ENCODE measurements around the gene ZNF225.
"Not testable (repeated sequence)": the region's sequence is repeated elsewhere in the genome, so short reads cannot be mapped to it uniquely, and the experiment has no call there.

ZNF225 gene

GRCh38 chr19:44164673-44165512 lies 51.7 kb downstream of the ZNF225 start, which contains the start of gene ZNF226:
ZNF226 (plus strand) TSS chr19:44165100; CDS start chr19:44170081, 4,981 bp downstream.
- Histone ChIP-seq H3K4me1 (ENCODE audit: control insufficient read depth, insufficient read depth, low read length) (no peaks in the 10 kb centered on the region), H3K27me3 (ENCODE audit: control insufficient read depth, insufficient read depth, low read length) (no peaks in the 10 kb centered on the region), H3K9ac (ENCODE audit: low read depth, low read length) (peak within 1 kb of the TSS; percentile 86), H3K4me3 (ENCODE audit: low read depth, low read length) (peak within 1 kb of the TSS; percentile 85), H3K9me3 (ENCODE audit: control insufficient read depth, insufficient read depth, low read length) (no peaks in the 10 kb centered on the region), H3K36me3 (ENCODE audit: control insufficient read depth, insufficient read depth, low read length) (peaks cover 3% of the 10 kb centered on the region)

DNA sequence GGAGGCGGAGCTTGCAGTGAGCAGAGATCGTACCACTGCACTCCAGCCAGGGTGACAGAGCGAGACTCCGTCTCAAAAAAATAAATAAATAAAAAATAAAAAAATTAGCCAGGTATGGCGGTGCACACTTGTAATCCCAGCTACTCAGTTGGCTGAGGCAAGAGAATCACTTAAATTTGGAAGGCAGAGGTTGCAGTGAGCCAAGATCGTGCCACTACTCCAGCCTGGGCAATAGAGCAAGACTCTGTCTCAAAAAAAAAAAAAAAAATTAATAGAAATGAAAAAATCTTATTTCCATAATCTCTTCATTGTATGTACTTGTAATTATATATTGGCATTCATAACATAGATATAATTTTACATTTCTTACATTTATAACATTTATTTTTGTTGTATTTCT lies 57.5 kb downstream of the ZNF225 start:
- peaks cover 27% of the 10 kb centered on the region for H3K36me3 ChIP-seq (ENCODE audit: control insufficient read depth, insufficient read depth, low read length)
- not testable (repeated sequence) for H3K9me3 ChIP-seq (ENCODE audit: control insufficient read depth, insufficient read depth, low read length); H3K4me3 ChIP-seq (ENCODE audit: low read depth, low read length); H3K9ac ChIP-seq (ENCODE audit: low read depth, low read length); H3K4me1 ChIP-seq (ENCODE audit: control insufficient read depth, insufficient read depth, low read length); H3K27me3 ChIP-seq (ENCODE audit: control insufficient read depth, insufficient read depth, low read length)

DNA sequence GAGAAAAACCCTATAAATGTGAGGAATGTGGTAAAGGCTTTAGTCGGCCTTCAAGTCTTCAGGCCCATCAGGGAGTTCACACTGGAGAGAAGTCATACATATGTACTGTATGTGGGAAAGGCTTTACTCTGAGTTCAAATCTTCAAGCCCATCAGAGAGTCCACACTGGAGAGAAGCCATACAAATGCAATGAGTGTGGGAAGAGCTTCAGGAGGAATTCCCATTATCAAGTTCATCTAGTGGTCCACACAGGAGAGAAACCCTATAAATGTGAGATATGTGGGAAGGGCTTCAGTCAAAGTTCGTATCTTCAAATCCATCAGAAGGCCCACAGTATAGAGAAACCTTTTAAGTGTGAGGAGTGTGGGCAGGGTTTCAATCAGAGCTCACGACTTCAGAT lies 63.4 kb downstream of the ZNF225 start:
- Histone ChIP-seq H3K4me1 (ENCODE audit: control insufficient read depth, insufficient read depth, low read length) (no peaks in the 10 kb centered on the region), H3K27me3 (ENCODE audit: control insufficient read depth, insufficient read depth, low read length) (no peaks in the 10 kb centered on the region), H3K9ac (ENCODE audit: low read depth, low read length) (no peak overlapping the region), H3K36me3 (ENCODE audit: control insufficient read depth, insufficient read depth, low read length) (peaks cover 34% of the 10 kb centered on the region), H3K4me3 (ENCODE audit: low read depth, low read length) (no peak overlapping the region), H3K9me3 (ENCODE audit: control insufficient read depth, insufficient read depth, low read length) (peaks cover 9% of the 10 kb centered on the region)

GRCh38 chr19:44180968-44181367 lies 67.8 kb downstream of the ZNF225 start:
- peaks cover 12% of the 10 kb centered on the region for H3K36me3 ChIP-seq (ENCODE audit: control insufficient read depth, insufficient read depth, low read length)
- H3K9ac ChIP-seq (ENCODE audit: low read depth, low read length): no peak overlapping the region
- H3K27me3 ChIP-seq (ENCODE audit: control insufficient read depth, insufficient read depth, low read length): no peaks in the 10 kb centered on the region
- H3K4me3 ChIP-seq (ENCODE audit: low read depth, low read length): no peak overlapping the region
- peaks cover 5% of the 10 kb centered on the region for H3K9me3 ChIP-seq (ENCODE audit: control insufficient read depth, insufficient read depth, low read length)
- H3K4me1 ChIP-seq (ENCODE audit: control insufficient read depth, insufficient read depth, low read length): no peaks in the 10 kb centered on the region

GRCh38 chr19:44182145-44182544 lies 68.9 kb downstream of the ZNF225 start:
- Histone ChIP-seq H3K4me1 (ENCODE audit: control insufficient read depth, insufficient read depth, low read length) (no peaks in the 10 kb centered on the region), H3K9me3 (ENCODE audit: control insufficient read depth, insufficient read depth, low read length) (no peaks in the 10 kb centered on the region), H3K27me3 (ENCODE audit: control insufficient read depth, insufficient read depth, low read length) (no peaks in the 10 kb centered on the region), H3K9ac (ENCODE audit: low read depth, low read length) (no peak overlapping the region), H3K36me3 (ENCODE audit: control insufficient read depth, insufficient read depth, low read length) (peaks cover 2% of the 10 kb centered on the region), H3K4me3 (ENCODE audit: low read depth, low read length) (no peak overlapping the region)
